Gastrocnemius medialis (tissue), 4 donors: ENCODE data around the gene NHERF2.

Source experiments
- POLR2A ChIP-seq, 2 donors: fragments of 450-650 bp; IDR thresholded peaks; one replicate each; pipeline ENCODE4 v1.6.1; 2017; ENCODE audit warnings: antibody characterized with exemption in 2 of 2, mild to moderate bottlenecking in 2 of 2, moderate library complexity in 2 of 2
- TF ChIP-seq, protein P1 (sequence below), 5 experiments: fragments of 450-650 bp in 3 of 5; fragments of 200-600 bp in 2 of 5; sonication (generic) in 2 of 5; IDR thresholded peaks in 4 of 5; conservative IDR thresholded peaks in 1 of 5; 1 replicate in 4 of 5; 2 replicates in 1 of 5; pipeline ENCODE4 v1.5.1; 2016 to 2019; ENCODE audit warnings: antibody characterized with exemption in 5 of 5, mild to moderate bottlenecking in 3 of 5, moderate library complexity in 3 of 5

DNA sequence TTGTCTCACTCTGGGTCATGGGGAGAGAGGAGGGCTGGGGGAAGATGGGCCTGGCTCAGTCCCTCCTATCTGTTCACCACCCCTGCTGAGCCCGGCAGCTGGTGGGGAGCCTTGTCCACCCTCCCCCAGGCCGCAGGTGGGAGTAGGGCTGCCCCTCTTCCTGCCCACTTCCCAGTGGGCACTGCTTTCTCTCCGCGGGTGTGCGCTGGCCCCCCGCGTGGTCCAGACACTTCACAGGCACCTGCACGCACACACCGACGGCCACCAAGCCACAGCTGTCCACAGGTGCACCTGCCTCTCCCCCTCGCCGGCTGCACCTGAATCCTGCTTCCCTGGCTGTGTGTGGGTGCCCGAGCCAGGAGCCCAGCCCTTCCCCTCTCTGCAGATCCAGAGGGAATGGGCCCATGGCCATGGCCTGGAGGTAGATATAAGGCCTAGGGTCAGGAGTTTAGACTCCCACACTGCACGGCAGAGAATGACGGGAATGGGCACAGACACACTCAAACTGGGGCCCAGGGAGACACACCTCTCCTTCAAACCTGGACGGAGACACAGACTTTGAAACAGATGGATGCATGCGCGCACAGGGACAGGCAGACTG, 2.0 kb downstream of the NHERF2 start:
- no peak for TF ChIP-seq POLR2A (IDR thresholded peaks at IDR 0.05)
- TF ChIP-seq, protein P1, sequence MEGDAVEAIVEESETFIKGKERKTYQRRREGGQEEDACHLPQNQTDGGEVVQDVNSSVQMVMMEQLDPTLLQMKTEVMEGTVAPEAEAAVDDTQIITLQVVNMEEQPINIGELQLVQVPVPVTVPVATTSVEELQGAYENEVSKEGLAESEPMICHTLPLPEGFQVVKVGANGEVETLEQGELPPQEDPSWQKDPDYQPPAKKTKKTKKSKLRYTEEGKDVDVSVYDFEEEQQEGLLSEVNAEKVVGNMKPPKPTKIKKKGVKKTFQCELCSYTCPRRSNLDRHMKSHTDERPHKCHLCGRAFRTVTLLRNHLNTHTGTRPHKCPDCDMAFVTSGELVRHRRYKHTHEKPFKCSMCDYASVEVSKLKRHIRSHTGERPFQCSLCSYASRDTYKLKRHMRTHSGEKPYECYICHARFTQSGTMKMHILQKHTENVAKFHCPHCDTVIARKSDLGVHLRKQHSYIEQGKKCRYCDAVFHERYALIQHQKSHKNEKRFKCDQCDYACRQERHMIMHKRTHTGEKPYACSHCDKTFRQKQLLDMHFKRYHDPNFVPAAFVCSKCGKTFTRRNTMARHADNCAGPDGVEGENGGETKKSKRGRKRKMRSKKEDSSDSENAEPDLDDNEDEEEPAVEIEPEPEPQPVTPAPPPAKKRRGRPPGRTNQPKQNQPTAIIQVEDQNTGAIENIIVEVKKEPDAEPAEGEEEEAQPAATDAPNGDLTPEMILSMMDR (IDR thresholded peaks at IDR 0.05 in 4 of 5, conservative IDR thresholded peaks at IDR 0.05 in 1 of 5): no peak
